Bone marrow (tissue), 2 donors: Measurements from ENCODE around the gene WFDC13.
"Not testable (repeated sequence)": the region's sequence is repeated elsewhere in the genome, so short reads cannot be mapped to it uniquely, and the experiment has no call there.

Experiments used
- DNase-seq, 2 donors: peaks; one replicate each; lab custom pipeline; 2025; lab: John Stamatoyannopoulos, UW

The WFDC13 gene

GRCh38 chr20:45701873-45702272 lies at the start of gene WFDC13:
Gene WFDC13, plus strand, starts transcription at chr20:45702038. Its CDS starts 86 bp downstream, at chr20:45702124.
- DNase-seq, result no peak

DNA sequence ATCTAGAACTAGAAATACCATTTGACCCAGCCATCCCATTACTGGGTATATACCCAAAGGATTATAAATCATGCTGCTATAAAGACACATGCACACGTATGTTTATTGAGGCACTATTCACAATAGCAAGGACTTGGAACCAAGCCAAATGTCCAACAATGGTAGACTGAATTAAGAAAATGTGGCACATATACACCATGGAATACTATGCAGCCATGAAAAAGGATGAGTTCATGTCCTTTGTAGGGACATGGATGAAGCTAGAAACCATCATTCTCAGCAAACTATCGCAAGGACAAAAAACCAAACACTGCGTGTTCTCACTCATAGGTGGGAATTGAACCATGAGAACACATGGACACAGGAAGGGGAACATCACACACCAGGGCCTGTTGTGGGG lies 44.8 kb upstream of the WFDC13 start:
- DNase-seq, result not testable (repeated sequence)

DNA sequence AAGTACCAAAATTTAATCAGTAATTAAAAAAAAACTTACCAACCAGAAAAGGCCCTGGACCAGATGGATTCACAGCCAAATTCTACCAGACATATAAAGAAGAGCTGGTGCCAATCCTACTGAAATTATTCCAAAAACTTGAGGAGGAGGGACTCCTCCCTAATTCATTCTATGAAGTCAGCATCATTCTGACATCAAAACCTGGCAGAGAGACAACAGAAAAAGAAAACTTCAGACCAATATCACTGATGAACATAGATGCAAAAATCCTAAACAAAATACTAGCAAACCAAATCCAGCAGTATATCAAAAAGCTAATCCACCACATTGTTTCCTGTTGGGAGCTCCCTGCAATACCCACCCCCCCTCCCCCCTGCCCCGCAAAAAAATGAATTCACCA lies 31.7 kb upstream of the WFDC13 start, which contains the start of gene WFDC11:
Gene WFDC11 (minus strand): TSS at position 101 of the 400 bp plus-strand sequence. CDS start 19,639 bp downstream, outside the sequence.
- DNase-seq, result no peak

DNA sequence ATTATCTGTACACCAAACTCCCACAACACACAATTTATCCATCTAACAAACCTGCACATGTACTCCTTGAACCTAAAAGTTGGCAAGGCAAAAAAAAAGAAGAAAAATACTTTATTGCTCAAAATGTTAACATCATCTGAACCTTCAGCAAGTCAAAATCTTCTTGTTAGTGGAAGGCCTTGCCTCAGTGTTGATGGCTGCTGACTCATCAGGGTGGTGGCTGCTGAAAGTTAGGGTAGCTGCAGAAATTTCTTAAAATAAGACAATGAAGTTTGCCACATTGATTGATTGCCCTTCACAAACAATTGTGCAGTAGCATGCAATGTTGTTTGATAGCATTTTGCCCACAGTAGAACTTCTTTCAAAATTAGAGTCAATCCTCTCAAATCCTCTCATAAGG lies 29.1 kb upstream of the WFDC13 start:
- no peak for DNase-seq

- no peak for DNase-seq
These were observed 22.2 kb upstream of the WFDC13 start for GRCh38 chr20:45679650-45680049.

- no peak for DNase-seq
These were observed 15.9 kb upstream of the WFDC13 start for GRCh38 chr20:45685896-45686295.

DNA sequence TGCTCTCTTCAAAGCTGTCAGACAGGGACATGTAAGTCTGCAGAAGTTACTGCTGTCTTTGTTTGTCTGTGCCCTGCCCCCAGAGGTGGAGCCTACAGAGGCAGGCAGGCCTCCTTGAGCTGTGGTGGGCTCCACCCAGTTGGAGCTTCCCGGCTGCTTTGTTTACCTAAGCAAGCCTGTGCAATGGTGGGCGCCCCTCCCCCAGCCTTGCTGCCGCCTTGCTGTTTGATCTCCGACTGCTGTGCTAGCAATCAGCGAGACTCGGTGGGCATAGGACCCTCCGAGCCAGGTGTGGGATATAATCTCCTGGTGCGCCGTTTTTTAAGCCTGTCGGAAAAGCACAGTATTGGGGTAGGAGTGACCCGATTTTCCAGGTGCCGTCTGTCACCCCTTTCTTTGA lies 8.5 kb upstream of the WFDC13 start:
- DNase-seq, result not testable (repeated sequence)

DNA sequence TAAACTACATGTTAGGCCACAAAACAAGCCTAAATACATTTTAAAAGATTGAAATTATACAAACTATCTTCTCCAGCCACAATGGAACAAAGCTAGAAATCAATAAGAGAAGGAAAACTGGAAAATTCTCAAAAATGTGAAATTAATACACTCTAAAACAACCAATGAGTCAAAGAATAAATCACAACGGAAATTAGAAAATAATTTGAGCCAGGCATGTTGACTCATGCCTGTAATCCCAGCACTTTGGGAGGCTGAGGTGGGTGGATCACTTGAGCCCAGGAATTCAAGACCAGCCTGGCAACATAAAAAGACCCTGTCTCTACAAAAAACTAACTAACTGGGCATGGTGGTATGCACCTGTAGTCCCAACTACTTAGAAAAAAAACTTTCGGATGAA lies 6.3 kb upstream of the WFDC13 start:
- no peak for DNase-seq

DNA sequence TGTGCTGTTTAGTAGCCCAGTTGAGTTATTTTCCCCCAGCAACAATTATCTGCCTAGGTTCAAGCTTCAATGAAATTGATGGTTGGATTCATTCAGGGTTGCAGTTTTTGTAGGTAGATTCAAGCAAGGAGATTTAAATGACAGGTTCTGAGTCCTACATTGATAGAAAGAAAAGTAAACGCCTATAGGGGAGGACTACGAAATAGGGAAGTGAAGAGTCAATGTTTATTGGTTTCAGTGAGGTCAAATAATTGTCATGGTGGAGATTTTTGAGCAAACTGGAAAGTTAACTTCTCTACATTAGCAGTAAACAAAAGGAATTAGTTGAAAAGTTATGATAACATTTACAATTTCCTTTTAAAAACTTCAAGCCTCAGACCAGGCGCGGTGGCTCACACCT lies 734 bp upstream of the WFDC13 start:
- DNase-seq, result no peak

- DNase-seq, result no peak
These were observed 3.3 kb downstream of the WFDC13 start, which contains the start of gene WFDC10B for GRCh38 chr20:45704969-45705637. Gene WFDC10B, minus strand, starts transcription at chr20:45705019. Its CDS starts 19,027 bp downstream, at chr20:45685992.

GRCh38 chr20:45716141-45716688 lies 14.4 kb downstream of the WFDC13 start:
- not testable (repeated sequence) for DNase-seq

DNA sequence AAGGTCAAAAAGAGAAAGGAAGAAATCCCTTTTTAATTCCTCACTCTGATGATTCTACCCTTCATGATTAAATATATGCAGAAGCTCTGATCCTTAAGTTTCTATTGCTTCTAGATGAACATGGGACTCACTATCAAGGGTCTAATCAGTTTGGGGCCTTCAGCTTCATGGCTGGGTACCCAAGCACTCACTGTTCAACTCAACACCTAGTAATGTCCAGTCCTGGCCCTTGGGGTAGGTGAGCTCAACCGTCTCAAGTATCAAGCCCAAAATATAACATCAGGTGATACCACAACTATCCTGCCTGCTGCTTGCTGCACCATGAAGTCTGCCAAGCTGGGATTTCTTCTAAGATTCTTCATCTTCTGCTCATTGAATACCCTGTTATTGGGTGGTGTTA lies 20.2 kb downstream of the WFDC13 start, which contains the start of gene SPINT4:
Gene SPINT4 (plus strand): TSS at position 301 of the 400 bp plus-strand sequence. CDS start 21 bp downstream, at position 322.
- DNase-seq, result no peak

GRCh38 chr20:45725134-45725533 lies 23.3 kb downstream of the WFDC13 start:
- no peak for DNase-seq

GRCh38 chr20:45727044-45727443 lies 25.2 kb downstream of the WFDC13 start:
- no peak for DNase-seq

- DNase-seq, result no peak
These were observed 30.4 kb downstream of the WFDC13 start for GRCh38 chr20:45732199-45732598.

GRCh38 chr20:45735552-45735951 lies 33.7 kb downstream of the WFDC13 start:
- DNase-seq, result no peak

- no peak for DNase-seq
These were observed 34.1 kb downstream of the WFDC13 start for GRCh38 chr20:45735988-45736387.

GRCh38 chr20:45742596-45742995 lies 40.8 kb downstream of the WFDC13 start:
- DNase-seq, result no peak

- DNase-seq, result no peak
These were observed 43.2 kb downstream of the WFDC13 start for GRCh38 chr20:45745015-45745414.

DNA sequence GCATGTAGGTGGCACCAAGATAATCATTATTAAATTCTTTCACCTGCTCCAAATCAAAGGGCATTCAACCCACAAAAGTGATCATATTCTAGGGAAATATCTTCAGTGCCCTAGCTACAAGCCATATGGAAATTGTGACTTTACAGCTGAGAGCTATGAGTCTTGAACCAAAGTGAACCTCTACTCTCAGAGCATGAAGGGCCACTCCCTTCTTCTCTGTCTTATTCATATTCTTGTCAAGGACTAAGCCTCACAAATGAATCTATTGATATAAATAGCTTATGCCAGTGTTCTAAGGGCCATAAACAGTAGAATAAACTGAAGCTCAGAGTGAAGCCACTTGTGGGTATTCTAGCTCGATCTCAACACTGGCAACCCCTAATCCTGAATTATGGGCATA lies 49.9 kb downstream of the WFDC13 start:
- DNase-seq, result no peak

DNA sequence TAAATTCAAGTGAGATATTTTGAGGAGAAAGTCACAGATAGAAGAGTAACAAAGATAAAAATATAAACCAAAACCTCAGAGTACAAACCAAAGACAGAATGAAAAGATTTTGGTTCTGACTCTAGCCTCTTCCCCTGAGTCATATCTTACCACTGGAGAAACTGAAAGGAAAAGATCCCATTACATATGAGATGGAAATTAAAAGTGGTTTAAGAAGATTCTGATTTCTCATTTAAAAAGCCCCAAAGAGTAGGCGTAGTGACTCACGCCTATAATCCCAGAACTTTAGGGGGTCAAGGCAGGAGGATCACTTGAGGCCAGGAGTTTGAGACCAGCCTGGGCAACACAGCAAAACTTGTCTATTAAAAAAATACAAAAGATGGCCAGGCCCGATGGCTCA lies 50.9 kb downstream of the WFDC13 start:
- DNase-seq, result no peak

- no peak for DNase-seq
These were observed 56.3 kb downstream of the WFDC13 start for GRCh38 chr20:45758096-45758495.
